Activated T-helper 1 cell treated with anti-CD3 and anti-CD28 coated beads, Interleukin-12 subunit alpha, Interleukin-12 subunit beta, Interleukin-2, Interleukin-4 antibody, amounts not matched to agents 30 ng/mL and 10 ng/mL and 1 ng/mL, durations not matched to agents 14 hours and 24 hours and 36 hours (primary cell): Measurements from ENCODE around the gene GRK1. TPM values are rescaled to one million over a fixed set of nuclear protein-coding genes. Genes with fewer than 3 reads are reported as not detected.

Experiments
- DNase-seq: peaks from one replicate; pipeline ENCODE4 v3.0.0; 2021; ENCODE audit warnings: low spot score
- H3K27ac Mint-ChIP-seq: one replicate; pipeline ENCODE4 v1.8.0; 2021; ENCODE audit warnings: mild to moderate bottlenecking, mixed read lengths
- H3K27me3 Mint-ChIP-seq: one replicate; pipeline ENCODE4 v1.8.0; 2022; ENCODE audit warnings: mild to moderate bottlenecking, moderate library complexity, mixed read lengths; ENCODE audit not compliant: insufficient read depth
- H3K36me3 Mint-ChIP-seq: one replicate; pipeline ENCODE4 v1.8.0; 2021; ENCODE audit warnings: low read depth, mixed read lengths
- H3K4me1 Mint-ChIP-seq: one replicate; pipeline ENCODE4 v1.8.0; 2021; ENCODE audit warnings: low read depth, mixed read lengths
- H3K4me3 Mint-ChIP-seq: one replicate; pipeline ENCODE4 v1.8.0; 2021; ENCODE audit warnings: mild to moderate bottlenecking, moderate library complexity, mixed read lengths
- H3K9me3 Mint-ChIP-seq: one replicate; pipeline ENCODE4 v1.8.0; 2021; ENCODE audit warnings: mixed read lengths
- intact Hi-C: fragments of 100-400 bp; cut with micrococcal nuclease; formaldehyde crosslinking; loops from one replicate; pipeline ENCODE4 v1.15.1; 2024
- total RNA-seq: library from RNA; stranded (reverse); gene quantifications from 2 replicates; pipeline ENCODE4 v1.2.3, GENCODE V29; 2022

Gene GRK1
- total RNA-seq, 1 donor from 2014 or later, result not detected

DNA sequence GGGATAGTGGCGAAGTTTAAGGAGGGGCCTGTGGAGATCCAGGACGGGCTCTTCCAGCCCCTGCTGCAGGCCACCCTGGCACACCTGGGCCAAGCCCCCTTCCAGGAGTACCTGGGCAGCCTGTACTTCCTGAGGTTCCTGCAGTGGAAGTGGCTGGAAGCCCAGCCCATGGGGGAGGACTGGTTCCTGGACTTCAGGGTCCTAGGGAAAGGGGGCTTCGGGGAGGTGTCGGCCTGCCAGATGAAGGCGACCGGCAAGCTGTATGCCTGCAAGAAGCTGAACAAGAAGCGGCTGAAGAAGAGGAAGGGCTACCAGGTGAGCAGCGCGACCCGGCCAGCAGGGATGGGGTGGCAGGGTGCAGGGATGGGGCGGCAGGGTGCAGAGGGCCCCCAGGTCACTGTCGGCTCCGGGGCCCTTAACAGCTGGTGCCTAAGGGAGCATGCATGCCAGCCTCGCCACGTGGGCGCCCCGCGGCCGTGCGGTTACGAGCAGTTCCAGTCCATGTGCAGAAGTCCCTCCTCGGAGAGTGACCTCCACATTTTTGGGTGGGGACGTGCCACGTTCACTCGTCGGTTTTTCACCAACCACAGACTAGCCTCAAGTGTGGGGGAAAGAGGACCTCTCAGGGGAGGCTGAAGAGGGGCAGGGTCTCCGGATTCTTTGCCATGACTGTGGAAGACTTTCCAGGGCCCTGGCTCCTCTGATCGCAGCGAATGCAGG, 912 bp downstream of the GRK1 start:
- no peak overlapping the region for H3K27ac Mint-ChIP-seq
- no peaks in the 10 kb centered on the region for H3K4me1 Mint-ChIP-seq
- DNase-seq, result no peak
- intact Hi-C loops, result no loop called here
- peaks cover 2% of the 10 kb centered on the region for H3K27me3 Mint-ChIP-seq
- H3K9me3 Mint-ChIP-seq, result no peaks in the 10 kb centered on the region
- H3K4me3 Mint-ChIP-seq, result no peak overlapping the region
- H3K36me3 Mint-ChIP-seq, result no peaks in the 10 kb centered on the region

DNA sequence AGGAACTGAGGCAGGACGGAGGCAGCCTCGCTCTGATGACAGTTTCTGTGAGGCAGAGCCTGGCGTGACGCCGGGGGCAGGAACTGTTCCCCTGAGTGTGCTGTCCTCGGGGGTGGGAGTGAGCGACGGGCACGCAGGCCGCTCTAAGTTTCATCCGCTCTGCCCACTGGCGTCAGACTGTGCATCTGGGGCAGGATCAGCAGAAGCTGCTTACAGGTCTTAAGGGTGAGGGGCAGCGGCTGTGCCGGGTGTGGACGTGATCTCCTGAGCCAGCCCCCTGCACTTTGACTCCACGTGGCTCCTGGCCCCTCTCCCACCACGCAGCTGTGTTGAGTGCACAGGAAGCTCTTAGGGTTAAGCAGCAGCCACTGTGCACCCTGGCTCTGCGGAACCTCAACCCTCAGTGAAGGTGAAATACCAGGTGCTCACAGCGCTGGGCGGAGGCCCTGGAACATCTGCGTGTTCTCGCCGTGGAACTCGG, 1.5 kb downstream of the GRK1 start:
- H3K9me3 Mint-ChIP-seq, result no peaks in the 10 kb centered on the region
- H3K4me1 Mint-ChIP-seq, result no peaks in the 10 kb centered on the region
- H3K27ac Mint-ChIP-seq, result no peak overlapping the region
- no peak overlapping the region for H3K4me3 Mint-ChIP-seq
- H3K27me3 Mint-ChIP-seq, result peaks cover 2% of the 10 kb centered on the region
- intact Hi-C loops, result no loop called here
- H3K36me3 Mint-ChIP-seq, result no peaks in the 10 kb centered on the region
- no peak for DNase-seq

DNA sequence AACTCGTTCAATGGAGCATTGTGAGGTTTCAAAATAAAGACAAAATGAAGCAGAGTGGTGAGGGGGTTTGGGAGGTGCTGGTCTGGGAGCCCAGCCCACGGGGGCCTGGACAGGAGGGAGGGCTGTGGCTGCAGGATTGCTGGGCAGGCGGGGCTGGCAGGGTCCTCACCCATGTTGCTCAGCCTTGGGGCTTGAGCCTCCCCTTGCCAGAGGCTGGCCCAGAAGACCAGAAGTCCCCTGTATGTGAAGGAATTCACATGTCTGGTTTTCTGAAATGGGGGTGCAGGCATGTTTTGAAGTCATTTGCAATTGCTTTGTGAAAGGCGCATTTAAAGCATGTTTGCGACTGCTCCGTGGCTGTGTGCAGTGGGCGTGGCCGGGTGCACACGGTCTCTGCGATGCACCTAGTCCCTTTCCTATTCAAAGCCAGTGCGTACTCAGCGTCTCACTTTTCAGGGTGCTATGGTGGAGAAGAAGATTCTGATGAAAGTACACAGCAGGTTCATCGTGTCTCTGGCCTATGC, 2.3 kb downstream of the GRK1 start:
- no peaks in the 10 kb centered on the region for H3K9me3 Mint-ChIP-seq
- H3K27ac Mint-ChIP-seq, result no peak overlapping the region
- H3K4me1 Mint-ChIP-seq, result no peaks in the 10 kb centered on the region
- H3K36me3 Mint-ChIP-seq, result no peaks in the 10 kb centered on the region
- intact Hi-C loops, result no loop called here
- H3K4me3 Mint-ChIP-seq, result no peak overlapping the region
- no peak for DNase-seq
- H3K27me3 Mint-ChIP-seq, result peaks cover 2% of the 10 kb centered on the region

DNA sequence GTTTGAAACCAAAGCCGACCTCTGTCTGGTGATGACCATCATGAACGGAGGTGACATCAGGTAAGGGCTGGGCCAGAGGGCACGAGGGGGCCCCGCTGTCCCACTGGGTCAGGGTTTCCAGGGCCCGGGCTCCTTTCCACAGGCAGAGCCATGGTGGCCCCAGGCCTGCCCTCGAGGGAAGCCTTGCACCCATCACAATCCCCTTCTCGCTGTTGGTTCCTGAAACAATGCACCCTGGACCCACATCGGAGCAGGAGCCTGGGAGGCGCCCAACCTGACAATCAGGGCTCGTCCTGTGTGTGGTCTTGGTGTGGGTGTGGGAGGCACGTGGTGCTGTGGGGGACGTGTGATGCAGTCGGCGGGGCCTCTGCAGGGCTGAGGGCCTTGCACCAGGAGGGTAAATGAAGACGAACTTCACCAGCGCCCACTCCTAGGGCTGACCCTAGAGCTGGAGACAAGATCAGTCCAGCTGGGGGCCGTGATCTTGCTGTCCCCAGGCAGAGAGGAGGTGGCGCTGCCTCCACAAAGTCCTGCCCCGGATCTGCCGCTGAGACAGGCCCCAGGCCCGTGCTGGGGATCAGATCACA, 2.8 kb downstream of the GRK1 start:
- no peaks in the 10 kb centered on the region for H3K36me3 Mint-ChIP-seq
- intact Hi-C loops, result no loop called here
- no peak for DNase-seq
- H3K27me3 Mint-ChIP-seq, result peaks cover 2% of the 10 kb centered on the region
- H3K4me3 Mint-ChIP-seq, result no peak overlapping the region
- no peak overlapping the region for H3K27ac Mint-ChIP-seq
- no peaks in the 10 kb centered on the region for H3K9me3 Mint-ChIP-seq
- no peaks in the 10 kb centered on the region for H3K4me1 Mint-ChIP-seq

DNA sequence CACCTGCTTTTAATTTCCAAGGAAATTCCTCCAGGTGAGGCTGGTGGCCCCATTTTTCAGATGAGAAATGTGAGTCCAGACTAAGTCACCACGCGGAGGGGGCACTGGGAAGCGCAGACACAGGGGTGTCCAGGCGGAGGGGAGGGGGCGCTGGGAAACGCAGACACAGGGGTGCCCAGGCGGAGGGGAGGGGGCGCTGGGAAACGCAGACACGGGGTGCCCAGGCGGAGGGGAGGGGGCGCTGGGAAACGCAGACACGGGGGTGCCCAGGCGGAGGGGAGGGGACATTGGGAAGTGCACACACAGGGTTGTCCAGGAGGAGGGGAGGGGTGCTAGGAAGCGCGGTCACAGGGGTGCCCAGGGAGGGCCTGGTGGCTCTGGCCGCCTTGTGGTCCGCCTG, 3.5 kb downstream of the GRK1 start:
- Mint-ChIP-seq H3K36me3 (no peaks in the 10 kb centered on the region), H3K27ac (no peak overlapping the region), H3K9me3 (no peaks in the 10 kb centered on the region), H3K27me3 (peaks cover 2% of the 10 kb centered on the region), H3K4me1 (no peaks in the 10 kb centered on the region), H3K4me3 (no peak overlapping the region)
- DNase-seq, result no peak
- intact Hi-C loops, result no loop called here

DNA sequence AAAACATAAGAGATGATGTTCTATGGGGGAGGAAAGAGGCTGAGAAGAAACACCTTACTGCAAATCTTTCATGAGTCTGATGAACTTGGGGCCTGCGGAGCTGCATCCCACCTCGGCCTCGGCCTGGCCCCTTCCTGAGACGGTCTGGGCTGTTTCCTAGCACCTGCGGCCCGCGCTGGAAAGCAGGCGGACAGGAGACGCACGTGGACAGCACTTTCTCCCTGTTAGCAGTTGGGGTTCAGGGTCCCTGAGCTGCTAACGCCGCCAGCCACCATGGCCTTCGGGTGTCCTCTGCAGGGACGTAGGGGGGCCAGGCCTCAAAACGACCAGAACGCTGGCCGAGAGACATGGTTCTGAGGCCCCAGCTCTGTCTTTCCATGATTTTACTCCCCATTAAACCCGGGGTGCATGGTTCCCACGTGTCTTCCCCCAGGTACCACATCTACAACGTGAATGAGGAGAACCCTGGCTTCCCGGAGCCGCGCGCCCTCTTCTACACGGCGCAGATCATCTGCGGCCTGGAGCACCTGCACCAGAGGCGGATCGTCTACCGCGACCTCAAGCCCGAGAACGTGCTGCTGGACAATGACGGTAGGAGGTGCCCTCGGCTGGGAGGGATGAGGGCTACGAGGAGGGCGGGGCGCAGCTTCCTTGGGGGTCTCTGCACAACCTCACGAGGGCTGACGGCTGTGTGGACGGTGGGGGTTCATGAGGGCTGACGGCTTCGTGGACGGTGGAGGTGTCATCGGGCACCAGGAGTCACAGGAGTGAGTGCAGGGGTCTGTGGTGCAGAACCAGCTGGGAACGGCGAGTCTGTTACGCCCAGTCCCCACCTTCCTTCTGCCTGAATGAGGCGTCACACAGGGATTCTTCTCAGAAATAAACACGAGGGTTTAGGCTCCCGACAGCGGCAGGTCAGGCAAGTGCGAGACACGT, 4.3 kb downstream of the GRK1 start:
- H3K4me3 Mint-ChIP-seq, result no peak overlapping the region
- intact Hi-C loops, result no loop called here
- no peak for DNase-seq
- H3K9me3 Mint-ChIP-seq, result no peaks in the 10 kb centered on the region
- no peaks in the 10 kb centered on the region for H3K4me1 Mint-ChIP-seq
- H3K27me3 Mint-ChIP-seq, result peaks cover 2% of the 10 kb centered on the region
- no peaks in the 10 kb centered on the region for H3K36me3 Mint-ChIP-seq
- H3K27ac Mint-ChIP-seq, result no peak overlapping the region

DNA sequence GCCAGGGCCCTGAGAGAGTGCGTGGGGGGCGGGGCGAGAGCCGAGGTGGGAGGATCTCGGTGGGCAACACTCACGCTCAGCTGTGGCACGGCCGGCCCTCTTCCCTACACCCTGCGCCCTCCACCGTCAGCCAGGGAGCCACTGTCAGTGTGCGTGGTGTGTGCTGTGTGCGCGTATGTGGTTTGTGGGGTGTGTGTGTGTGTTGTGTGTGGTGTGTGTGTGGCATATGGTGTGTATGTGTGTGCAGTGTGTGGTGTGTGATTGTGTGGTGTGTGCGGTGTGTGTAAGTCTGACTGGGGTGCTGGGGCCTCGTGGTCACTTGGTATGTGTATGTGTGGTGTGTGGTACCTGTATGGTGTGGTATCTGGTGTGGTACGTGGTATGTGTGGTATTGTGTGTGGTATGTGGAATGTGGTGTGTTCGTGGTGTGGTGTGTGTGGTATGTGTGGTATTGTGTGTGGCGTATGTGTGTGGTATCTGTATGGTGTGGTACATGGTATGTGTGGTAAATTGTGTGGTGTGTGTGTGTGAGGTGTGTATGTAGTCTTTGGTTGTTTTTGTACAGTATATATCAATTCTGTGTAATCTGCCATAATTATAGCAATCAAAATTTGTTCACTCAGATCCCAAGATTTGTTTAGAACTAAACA, 5.1 kb downstream of the GRK1 start:
- DNase-seq, result no peak
- peak overlapping the region; percentile 14 for H3K27ac Mint-ChIP-seq
- H3K9me3 Mint-ChIP-seq, result no peaks in the 10 kb centered on the region
- H3K36me3 Mint-ChIP-seq, result no peaks in the 10 kb centered on the region
- H3K4me3 Mint-ChIP-seq, result no peak overlapping the region
- H3K27me3 Mint-ChIP-seq, result peaks cover 2% of the 10 kb centered on the region
- intact Hi-C loops, result no loop called here
- H3K4me1 Mint-ChIP-seq, result no peaks in the 10 kb centered on the region

DNA sequence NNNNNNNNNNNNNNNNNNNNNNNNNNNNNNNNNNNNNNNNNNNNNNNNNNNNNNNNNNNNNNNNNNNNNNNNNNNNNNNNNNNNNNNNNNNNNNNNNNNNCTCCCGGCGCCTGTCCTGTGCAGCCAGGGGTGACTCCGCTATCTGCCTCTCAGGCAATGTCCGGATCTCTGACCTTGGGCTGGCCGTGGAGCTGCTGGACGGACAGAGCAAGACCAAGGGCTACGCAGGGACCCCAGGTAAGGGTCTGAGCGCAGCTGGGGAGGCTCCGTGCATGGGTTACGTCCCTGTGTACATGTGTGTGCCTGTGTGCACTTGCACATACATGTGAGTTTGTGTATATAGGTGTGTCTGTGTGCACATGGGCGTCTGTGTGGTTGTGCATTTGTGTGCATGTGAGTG, 55.9 kb downstream of the GRK1 start:
- H3K4me1 Mint-ChIP-seq, result no peaks in the 10 kb centered on the region
- no peak for DNase-seq
- peaks cover 2% of the 10 kb centered on the region for H3K27me3 Mint-ChIP-seq
- H3K9me3 Mint-ChIP-seq, result no peaks in the 10 kb centered on the region
- intact Hi-C loops, result no loop called here
- H3K36me3 Mint-ChIP-seq, result no peaks in the 10 kb centered on the region
- no peak overlapping the region for H3K27ac Mint-ChIP-seq
- peak overlapping the region; percentile 24 for H3K4me3 Mint-ChIP-seq

DNA sequence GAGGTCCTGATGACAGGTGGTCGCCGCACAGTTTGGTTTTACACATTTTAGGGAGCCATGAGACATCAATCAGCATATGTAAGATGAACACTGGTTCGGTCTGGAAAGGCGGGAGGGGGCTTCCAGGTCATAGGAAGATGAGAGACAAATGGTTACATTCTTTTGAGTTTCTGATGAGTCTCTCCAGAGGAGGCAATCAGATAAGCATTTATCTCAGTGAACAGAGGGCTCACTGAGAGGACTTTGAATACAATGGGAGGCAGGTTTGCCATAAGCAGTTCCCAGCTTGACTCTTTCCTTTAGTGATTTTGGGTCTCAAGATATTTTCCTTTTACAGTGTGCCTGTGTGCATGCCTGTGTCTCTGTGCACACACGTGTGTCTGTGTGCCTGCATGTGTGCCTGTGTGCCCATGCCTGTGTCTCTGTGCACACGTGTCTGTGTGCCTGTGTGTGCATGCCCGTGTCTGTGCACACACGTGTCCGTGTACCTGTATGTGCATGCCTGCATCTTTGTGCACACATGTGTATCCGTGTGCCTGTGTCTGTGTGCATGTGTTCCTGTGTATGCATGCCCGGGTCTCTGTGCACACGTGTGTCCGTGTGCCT, 56.5 kb downstream of the GRK1 start:
- DNase-seq, result no peak
- no peaks in the 10 kb centered on the region for H3K36me3 Mint-ChIP-seq
- intact Hi-C loops, result no loop called here
- H3K9me3 Mint-ChIP-seq, result no peaks in the 10 kb centered on the region
- no peak overlapping the region for H3K27ac Mint-ChIP-seq
- H3K4me3 Mint-ChIP-seq, result peak overlapping the region; percentile 24
- no peaks in the 10 kb centered on the region for H3K4me1 Mint-ChIP-seq
- H3K27me3 Mint-ChIP-seq, result peaks cover 2% of the 10 kb centered on the region

DNA sequence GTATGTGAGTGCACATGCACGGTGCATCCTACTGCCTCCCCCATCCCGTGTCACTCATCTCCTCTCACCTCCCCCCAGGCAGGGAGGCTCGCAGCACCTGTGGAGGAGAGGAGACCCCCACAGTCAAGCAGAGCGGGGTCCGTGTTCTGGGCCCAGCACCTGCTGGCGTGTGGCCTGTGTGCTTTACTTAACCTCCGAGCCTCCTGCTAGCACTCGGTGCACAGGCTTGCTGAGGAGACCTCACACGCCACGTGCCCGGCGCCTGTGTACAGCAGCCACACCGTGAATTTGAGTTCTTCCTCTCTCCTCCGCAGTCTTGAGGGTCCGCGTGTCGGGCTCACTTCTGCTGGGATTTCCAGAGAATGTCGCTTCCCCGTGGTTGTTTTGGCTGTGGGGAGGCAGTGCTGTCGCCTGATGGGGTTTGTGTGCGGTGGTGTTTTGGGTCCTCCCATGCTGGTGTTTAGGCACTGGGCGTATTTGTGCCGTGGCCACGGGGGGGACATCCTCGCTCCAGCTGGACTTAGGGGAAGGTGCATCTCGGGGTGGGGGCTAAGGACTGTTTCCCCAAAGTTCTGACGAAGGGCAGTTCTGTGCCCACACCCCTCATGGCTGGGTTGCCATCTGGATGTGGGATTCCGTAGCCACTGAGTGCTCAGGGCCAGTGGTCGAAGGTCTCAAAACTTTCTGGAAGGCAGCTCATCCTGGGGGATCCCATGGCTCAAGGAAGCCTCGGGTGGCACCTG, 57.2 kb downstream of the GRK1 start:
- Mint-ChIP-seq H3K27ac (peak overlapping the region; percentile 82), H3K9me3 (no peaks in the 10 kb centered on the region)

DNA sequence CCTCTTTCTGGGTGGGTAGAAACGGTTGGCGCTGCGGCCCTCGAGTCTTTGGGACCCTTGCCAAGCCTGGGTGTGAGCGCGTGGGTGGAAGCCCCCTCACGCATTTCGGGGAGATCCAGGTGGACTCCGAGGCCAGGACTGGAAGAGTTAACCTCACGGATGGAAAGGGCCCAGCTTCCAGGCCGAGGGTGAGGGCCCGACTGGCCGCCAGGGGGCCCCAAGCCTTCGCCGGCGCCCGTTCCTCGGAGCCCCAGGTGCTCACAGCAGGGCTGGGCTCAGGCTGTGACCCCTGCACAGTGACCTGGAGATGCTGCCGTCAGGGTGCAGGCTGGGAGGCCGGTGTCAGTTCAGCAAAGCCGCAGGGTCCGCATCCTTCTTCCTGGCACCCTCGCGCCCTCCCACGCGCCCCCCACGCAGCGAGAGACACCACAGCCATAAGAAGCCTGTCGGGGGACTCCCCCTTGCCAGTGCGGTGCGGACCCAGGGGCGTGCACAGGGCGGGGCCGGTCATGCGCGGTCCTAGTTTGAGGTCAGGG, 57.8 kb downstream of the GRK1 start:
- H3K36me3 Mint-ChIP-seq, result no peaks in the 10 kb centered on the region
- H3K9me3 Mint-ChIP-seq, result no peaks in the 10 kb centered on the region
- peak overlapping the region; percentile 58 for H3K4me3 Mint-ChIP-seq
- H3K4me1 Mint-ChIP-seq, result no peaks in the 10 kb centered on the region
- H3K27ac Mint-ChIP-seq, result peak overlapping the region; percentile 82
- H3K27me3 Mint-ChIP-seq, result peaks cover 2% of the 10 kb centered on the region
- intact Hi-C loops, result no loop called here
- peak; percentile 83 for DNase-seq

More for the DNA sequence above, 57.2 kb downstream of the GRK1 start:
- H3K27me3 Mint-ChIP-seq, result peaks cover 2% of the 10 kb centered on the region
- no peak for DNase-seq
- no peaks in the 10 kb centered on the region for H3K36me3 Mint-ChIP-seq
- H3K4me1 Mint-ChIP-seq, result no peaks in the 10 kb centered on the region
- peak overlapping the region; percentile 58 for H3K4me3 Mint-ChIP-seq
- intact Hi-C loops, result no loop called here
